SJSA1 (cell line): Measurements from ENCODE around the gene ZNRF2. TPM values are rescaled to one million over a fixed set of nuclear protein-coding genes. Genes with fewer than 3 reads are reported as not detected.
A peak's percentile ranks its signal among the peaks of the same experiment; 100 is the strongest.

ENCODE experiments used
- DNase-seq, 2 experiments: peaks; one replicate each; pipeline ENCODE4 v3.0.0-alpha.2; 2015 to 2020; ENCODE audit warnings: low spot score in 2 of 2, low read depth in 1 of 2
- H3K27ac ChIP-seq: fragments of 250-450 bp; sonication (Bioruptor Pico); 2 replicates; pipeline ENCODE4 v1.5.1; 2020; ENCODE audit warnings: mild to moderate bottlenecking, moderate library complexity
- H3K27me3 ChIP-seq: fragments of 250-450 bp; sonication (Bioruptor Pico); replicated peaks from 2 replicates; pipeline ENCODE4 v1.5.1; 2020; ENCODE audit warnings: mild to moderate bottlenecking, moderate library complexity
- H3K36me3 ChIP-seq: fragments of 250-450 bp; sonication (Bioruptor Pico); 2 replicates; pipeline ENCODE4 v1.5.1; 2020; ENCODE audit warnings: mild to moderate bottlenecking
- H3K4me1 ChIP-seq: fragments of 250-450 bp; sonication (Bioruptor Pico); replicated peaks from 2 replicates; pipeline ENCODE4 v1.6.1; 2021; ENCODE audit warnings: mild to moderate bottlenecking
- H3K4me3 ChIP-seq: fragments of 250-450 bp; sonication (Bioruptor Pico); 2 replicates; pipeline ENCODE4 v1.5.1; 2020; ENCODE audit warnings: mild to moderate bottlenecking
- H3K9me3 ChIP-seq: fragments of 250-450 bp; sonication (Bioruptor Pico); replicated peaks from 2 replicates; pipeline ENCODE4 v1.5.1; 2020; ENCODE audit warnings: mild to moderate bottlenecking
- total RNA-seq: library from RNA; depleted of rRNA; stranded (reverse); fragments of >200 nt; shearing (Covaris generic); gene quantifications from 2 replicates; pipeline ENCODE4 v1.2.3, GENCODE V29; 2014

ZNRF2 gene
- total RNA-seq, 1 experiment from 2014 or later = 20.3 TPM

- H3K36me3 ChIP-seq = no peaks in the 10 kb centered on the region
- no peak overlapping the region for H3K4me3 ChIP-seq
- no peak overlapping the region for H3K27ac ChIP-seq
- no peak for DNase-seq
- no peaks in the 10 kb centered on the region for H3K4me1 ChIP-seq
- no peaks in the 10 kb centered on the region for H3K9me3 ChIP-seq
- H3K27me3 ChIP-seq = no peaks in the 10 kb centered on the region
These were observed 12.3 kb upstream of the ZNRF2 start for GRCh38 chr7:30272126-30272525.

- Histone ChIP-seq H3K27ac (no peak overlapping the region), H3K4me1 (no peaks in the 10 kb centered on the region), H3K9me3 (no peaks in the 10 kb centered on the region), H3K36me3 (no peaks in the 10 kb centered on the region), H3K27me3 (no peaks in the 10 kb centered on the region), H3K4me3 (no peak overlapping the region)
- DNase-seq = no peak
These were observed 10.8 kb upstream of the ZNRF2 start for GRCh38 chr7:30273552-30273951.

GRCh38 chr7:30274641-30275040 is 9.8 kb upstream of the ZNRF2 start:
- no peaks in the 10 kb centered on the region for H3K4me1 ChIP-seq
- H3K9me3 ChIP-seq = no peaks in the 10 kb centered on the region
- H3K27ac ChIP-seq = no peak overlapping the region

GRCh38 chr7:30276203-30276900 is 8.0 kb upstream of the ZNRF2 start:
- H3K27ac ChIP-seq = no peak overlapping the region
- H3K9me3 ChIP-seq = no peaks in the 10 kb centered on the region
- H3K4me1 ChIP-seq = no peaks in the 10 kb centered on the region
- DNase-seq = peak in 1 of 2 experiments; percentile 41
- no peaks in the 10 kb centered on the region for H3K27me3 ChIP-seq
- H3K36me3 ChIP-seq = no peaks in the 10 kb centered on the region
- H3K4me3 ChIP-seq = no peak overlapping the region

More at GRCh38 chr7:30274641-30275040, 9.8 kb upstream of the ZNRF2 start:
- no peaks in the 10 kb centered on the region for H3K27me3 ChIP-seq
- H3K36me3 ChIP-seq = no peaks in the 10 kb centered on the region
- no peak for DNase-seq
- no peak overlapping the region for H3K4me3 ChIP-seq

- Histone ChIP-seq H3K4me1 (no peaks in the 10 kb centered on the region), H3K36me3 (no peaks in the 10 kb centered on the region), H3K27ac (no peak overlapping the region), H3K9me3 (no peaks in the 10 kb centered on the region), H3K27me3 (no peaks in the 10 kb centered on the region), H3K4me3 (no peak overlapping the region)
- DNase-seq = no peak
These were observed 6.0 kb upstream of the ZNRF2 start for GRCh38 chr7:30278376-30278775.

- H3K27me3 ChIP-seq = no peaks in the 10 kb centered on the region
- no peaks in the 10 kb centered on the region for H3K9me3 ChIP-seq
- H3K4me3 ChIP-seq = no peak overlapping the region
- H3K27ac ChIP-seq = no peak overlapping the region
- H3K36me3 ChIP-seq = no peaks in the 10 kb centered on the region
- 0 out of 2 replicates have a peak, but pooled peaks cover 3% of the 10 kb centered on the region for H3K4me1 ChIP-seq
- DNase-seq = no peak
These were observed 5.3 kb upstream of the ZNRF2 start for GRCh38 chr7:30278849-30279652.

GRCh38 chr7:30279653-30279904 is 4.8 kb upstream of the ZNRF2 start:
- Histone ChIP-seq H3K4me3 (no peak overlapping the region), H3K9me3 (no peaks in the 10 kb centered on the region), H3K36me3 (peaks cover 1% of the 10 kb centered on the region), H3K27ac (no peak overlapping the region), H3K27me3 (no peaks in the 10 kb centered on the region), H3K4me1 (0 out of 2 replicates have a peak, but pooled peaks cover 3% of the 10 kb centered on the region)
- no peak for DNase-seq

GRCh38 chr7:30280631-30281030 is 3.8 kb upstream of the ZNRF2 start:
- H3K4me3 ChIP-seq = no peak overlapping the region
- no peaks in the 10 kb centered on the region; the same call in 1 of the 2 replicates for H3K9me3 ChIP-seq

GRCh38 chr7:30281263-30281662 is 3.1 kb upstream of the ZNRF2 start:
- H3K27ac ChIP-seq = no peak overlapping the region
- peaks cover 11% of the 10 kb centered on the region for H3K36me3 ChIP-seq
- no peak for DNase-seq
- H3K4me1 ChIP-seq = 0 out of 2 replicates have a peak, but pooled peaks cover 3% of the 10 kb centered on the region
- H3K9me3 ChIP-seq = no peaks in the 10 kb centered on the region; the same call in 1 of the 2 replicates
- no peak overlapping the region for H3K4me3 ChIP-seq
- no peaks in the 10 kb centered on the region for H3K27me3 ChIP-seq

More at GRCh38 chr7:30280631-30281030, 3.8 kb upstream of the ZNRF2 start:
- Histone ChIP-seq H3K27me3 (no peaks in the 10 kb centered on the region), H3K27ac (no peak overlapping the region), H3K4me1 (0 out of 2 replicates have a peak, but pooled peaks cover 3% of the 10 kb centered on the region), H3K36me3 (peaks cover 9% of the 10 kb centered on the region)
- no peak for DNase-seq

- Histone ChIP-seq H3K36me3 (peaks cover 11% of the 10 kb centered on the region), H3K4me1 (0 out of 2 replicates have a peak, but pooled peaks cover 3% of the 10 kb centered on the region), H3K4me3 (no peak overlapping the region), H3K9me3 (no peaks in the 10 kb centered on the region; the same call in 1 of the 2 replicates), H3K27me3 (no peaks in the 10 kb centered on the region), H3K27ac (no peak overlapping the region)
- DNase-seq = no peak
These were observed 2.6 kb upstream of the ZNRF2 start for GRCh38 chr7:30281791-30282190.

GRCh38 chr7:30282735-30283134 is 1.7 kb upstream of the ZNRF2 start:
- Histone ChIP-seq H3K4me1 (0 out of 2 replicates have a peak, but pooled peaks cover 3% of the 10 kb centered on the region), H3K27ac (no peak overlapping the region), H3K36me3 (peaks cover 11% of the 10 kb centered on the region), H3K27me3 (no peaks in the 10 kb centered on the region), H3K9me3 (no peaks in the 10 kb centered on the region; the same call in 1 of the 2 replicates), H3K4me3 (no peak overlapping the region)
- no peak for DNase-seq

- peak overlapping the region; percentile 86 for H3K4me3 ChIP-seq
- H3K27me3 ChIP-seq = no peaks in the 10 kb centered on the region
- 0 out of 2 replicates have a peak, but pooled peaks cover 3% of the 10 kb centered on the region for H3K4me1 ChIP-seq
- peak overlapping the region; percentile 88 for H3K27ac ChIP-seq
- no peaks in the 10 kb centered on the region; the same call in 1 of the 2 replicates for H3K9me3 ChIP-seq
- peaks cover 11% of the 10 kb centered on the region for H3K36me3 ChIP-seq
- DNase-seq = no peak
These were observed 704 bp downstream of the ZNRF2 start for GRCh38 chr7:30285067-30285535.

GRCh38 chr7:30285536-30286284 is 1.3 kb downstream of the ZNRF2 start:
- Histone ChIP-seq H3K27me3 (no peaks in the 10 kb centered on the region), H3K36me3 (peaks cover 11% of the 10 kb centered on the region), H3K4me1 (0 out of 2 replicates have a peak, but pooled peaks cover 3% of the 10 kb centered on the region), H3K27ac (peak overlapping the region; percentile 30), H3K4me3 (peak overlapping the region; percentile 86), H3K9me3 (no peaks in the 10 kb centered on the region; the same call in 1 of the 2 replicates)
- DNase-seq = peak in 1 of 2 experiments; percentile 60
